ENCODE data around the gene LVRN.

LVRN gene

DNA sequence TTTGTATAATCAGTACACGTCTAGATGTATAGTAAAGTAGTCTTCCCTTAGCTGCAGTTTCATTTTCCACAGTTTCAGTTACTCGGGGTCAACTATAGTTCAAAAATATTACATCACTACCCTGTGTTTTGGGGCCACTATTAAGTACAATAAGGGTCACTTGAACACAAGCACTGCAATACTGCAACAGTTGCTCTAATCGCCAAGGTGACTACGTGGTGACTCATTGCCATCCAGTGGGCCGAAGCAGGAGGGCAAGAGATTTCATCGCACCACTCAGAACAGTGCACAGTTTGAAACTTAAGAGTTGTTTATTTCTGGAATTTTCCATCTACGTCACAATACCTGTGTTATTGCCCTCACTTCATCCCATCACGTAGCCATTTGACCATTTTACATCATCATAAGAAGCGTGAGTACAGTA is 69.8 kb downstream of the LVRN start, which contains the start of gene ARL14EPL:
TSS of gene ARL14EPL (plus strand) at position 379 of the 424 bp plus-strand sequence. CDS start 18,994 bp downstream, outside the sequence.
- no peak for DNase-seq

DNA sequence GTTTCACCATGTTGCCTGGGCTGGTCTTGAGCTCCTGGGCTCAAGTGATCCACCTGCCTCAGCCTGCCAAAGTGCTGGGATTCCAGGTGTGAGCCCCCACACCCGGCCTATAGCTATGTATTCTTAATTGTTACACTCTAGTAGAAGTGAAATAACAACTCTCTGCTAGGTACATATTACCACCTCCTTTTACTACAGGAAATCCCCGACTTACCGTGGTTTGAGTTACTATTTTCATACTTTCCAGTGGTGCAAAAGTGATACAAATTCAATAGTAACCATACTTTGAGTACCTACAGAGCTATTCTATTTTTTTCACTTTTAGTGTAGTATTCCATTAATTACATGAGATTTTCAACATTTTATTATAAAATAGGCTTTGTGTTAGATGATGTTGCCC is 70.7 kb downstream of the LVRN start:
- no peak for DNase-seq

DNA sequence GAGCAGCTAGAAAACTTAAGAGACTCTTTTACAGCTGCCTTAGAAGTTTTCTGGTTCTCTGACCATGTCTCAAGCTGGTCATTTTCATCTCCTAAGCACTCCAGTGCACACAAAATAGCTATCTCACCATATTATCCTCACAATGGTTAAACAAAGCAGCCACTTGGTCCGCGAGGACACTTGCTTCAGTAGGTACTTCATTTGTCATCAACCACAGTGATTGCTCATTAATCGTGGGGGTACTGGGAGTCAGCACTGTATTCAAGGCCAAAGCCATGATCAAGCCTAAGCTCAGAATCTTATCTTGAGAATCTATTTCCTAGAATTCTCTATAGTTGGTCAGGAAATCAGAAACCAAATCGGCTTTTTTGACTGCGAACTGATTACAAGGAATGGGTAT is 72.8 kb downstream of the LVRN start:
- DNase-seq = no peak

DNA sequence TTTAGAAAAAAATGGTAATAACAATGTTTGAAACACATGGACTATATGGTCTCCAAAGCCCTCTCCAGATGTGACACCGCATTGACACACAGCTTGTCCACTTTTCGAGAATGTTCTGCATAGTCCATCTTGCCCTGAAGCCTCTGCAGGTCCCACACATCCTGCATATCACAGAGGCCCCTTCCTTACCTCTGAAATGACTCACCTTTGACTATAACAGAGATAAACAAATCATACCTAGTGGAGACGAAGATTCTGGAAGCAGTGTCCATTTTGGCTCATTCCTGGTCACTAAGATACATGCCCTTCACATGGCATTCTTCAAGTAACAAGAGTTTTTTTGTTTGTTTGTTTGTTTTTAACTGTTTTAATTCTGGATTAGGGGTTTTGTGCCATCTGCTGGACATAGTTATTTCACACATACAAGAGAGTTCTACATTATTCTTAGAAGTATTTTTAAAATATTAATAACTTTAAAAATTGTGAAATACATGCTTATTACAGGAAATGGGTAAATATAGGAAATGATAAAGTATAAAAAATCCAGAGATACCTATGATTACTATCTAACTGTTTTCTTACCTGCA is 75.1 kb downstream of the LVRN start:
- DNase-seq = no peak

DNA sequence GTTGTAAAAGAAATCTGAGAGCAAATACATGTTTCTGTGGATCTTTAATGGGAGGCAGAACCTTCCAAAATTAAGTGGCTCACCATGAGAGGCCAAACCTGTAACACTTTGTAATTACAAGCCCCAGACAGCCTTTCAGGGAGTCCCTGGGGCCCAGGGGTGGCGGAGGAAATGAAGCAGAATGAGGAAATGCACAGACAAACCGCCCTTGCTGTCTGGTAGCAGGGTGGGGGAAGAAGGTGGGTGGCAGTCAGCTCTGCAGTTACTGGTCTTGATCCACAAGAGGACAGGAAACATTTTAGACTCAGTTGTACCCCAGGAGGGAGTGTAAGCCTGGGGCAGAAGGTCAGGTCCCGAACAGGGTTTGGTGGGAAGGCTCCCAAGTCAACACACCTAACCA is 76.5 kb downstream of the LVRN start:
- no peak for DNase-seq

DNA sequence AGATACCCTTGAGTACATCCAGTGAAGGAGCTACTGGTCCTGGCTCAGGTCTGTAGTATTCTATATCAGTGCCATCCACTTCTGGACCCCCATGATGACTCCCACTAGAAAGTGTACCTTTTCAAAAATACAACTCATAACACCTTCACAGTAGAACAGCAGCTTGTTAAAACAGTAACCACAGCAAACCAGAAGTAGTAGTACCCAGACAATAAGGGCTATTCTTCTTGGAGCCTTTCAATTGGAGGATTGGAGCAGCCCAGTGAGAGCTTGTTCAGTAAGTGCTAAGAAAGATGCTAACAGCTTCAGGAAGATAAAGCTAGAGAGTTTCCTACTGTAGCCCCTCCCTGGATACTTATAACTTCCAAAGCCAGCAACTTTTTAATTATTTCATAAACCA is 80.1 kb downstream of the LVRN start:
- no peak for DNase-seq

DNA sequence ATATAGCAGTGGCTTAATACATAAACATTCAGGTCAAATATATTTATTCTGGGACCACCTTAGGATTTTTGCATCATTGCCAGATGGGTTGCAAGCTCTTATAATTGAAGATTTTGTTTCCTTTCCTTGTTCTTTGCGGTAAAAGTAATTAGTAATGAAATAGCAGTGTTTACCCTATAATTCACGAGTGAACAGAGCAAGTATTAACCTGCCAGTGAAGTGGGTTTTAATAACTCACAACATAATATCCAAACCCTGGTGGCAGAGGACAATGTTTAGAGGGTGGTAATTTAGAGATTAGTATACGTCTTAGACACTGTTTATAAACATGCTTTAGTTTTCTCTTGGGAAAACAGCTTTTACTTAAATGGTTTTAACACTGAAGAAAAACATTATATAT is 81.8 kb downstream of the LVRN start:
- DNase-seq = no peak

DNA sequence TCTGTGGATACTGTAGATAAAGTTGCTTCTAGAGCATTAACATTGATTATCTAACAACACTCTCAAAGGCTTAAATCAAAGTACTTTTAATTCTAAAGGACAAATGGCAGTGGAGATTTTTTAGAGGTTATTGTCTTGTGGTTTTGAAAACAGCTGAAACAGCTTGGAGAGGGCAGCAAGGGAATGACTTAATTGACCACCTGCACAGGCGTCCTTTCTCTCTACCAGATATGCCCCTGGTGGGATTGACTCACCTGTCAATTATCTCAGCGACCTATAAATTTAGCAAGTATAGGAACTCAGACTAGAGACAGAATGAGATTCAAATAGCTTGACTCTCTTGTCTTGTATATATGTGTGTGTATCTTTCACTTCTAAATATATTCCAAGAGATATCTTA is 83.5 kb downstream of the LVRN start:
- DNase-seq = no peak

DNA sequence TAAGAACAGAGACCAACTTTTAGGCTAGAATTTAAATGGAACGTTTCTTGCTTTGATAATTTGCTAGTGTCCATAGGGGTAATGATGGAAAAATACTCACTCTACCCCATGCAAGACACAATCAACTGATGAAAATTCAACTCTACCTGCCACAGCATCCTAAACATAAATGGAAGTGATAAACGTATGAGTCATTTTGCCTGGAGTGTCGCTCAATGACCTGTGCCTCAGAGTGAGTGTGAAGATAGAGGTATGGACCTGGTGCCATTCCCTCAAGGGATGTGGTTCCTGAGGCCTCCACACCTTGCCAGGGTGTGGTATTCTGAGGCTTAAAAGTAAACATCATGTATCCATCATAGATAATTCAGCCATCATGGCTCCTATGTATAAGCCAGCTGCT is 84.0 kb downstream of the LVRN start:
- DNase-seq = no peak

DNA sequence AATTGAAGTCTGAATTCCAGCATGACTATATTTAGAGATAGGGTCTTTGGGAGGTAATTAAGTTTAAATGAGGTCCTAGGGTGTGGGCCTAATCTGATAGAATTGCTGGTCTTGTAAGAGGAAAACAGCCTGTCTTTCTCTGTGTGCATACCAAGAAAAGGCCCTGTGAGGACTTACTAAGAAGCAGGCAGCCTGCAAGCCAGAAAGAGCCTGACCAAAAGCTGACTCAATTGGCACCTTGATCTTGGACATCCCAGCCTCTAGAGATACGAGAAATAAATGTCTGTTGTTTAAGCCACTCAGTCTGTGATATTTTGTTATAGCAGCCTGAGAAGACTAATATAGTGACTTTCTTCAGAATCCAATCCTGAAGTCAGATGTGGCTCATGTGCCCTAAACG is 84.5 kb downstream of the LVRN start:
- no peak for DNase-seq

DNA sequence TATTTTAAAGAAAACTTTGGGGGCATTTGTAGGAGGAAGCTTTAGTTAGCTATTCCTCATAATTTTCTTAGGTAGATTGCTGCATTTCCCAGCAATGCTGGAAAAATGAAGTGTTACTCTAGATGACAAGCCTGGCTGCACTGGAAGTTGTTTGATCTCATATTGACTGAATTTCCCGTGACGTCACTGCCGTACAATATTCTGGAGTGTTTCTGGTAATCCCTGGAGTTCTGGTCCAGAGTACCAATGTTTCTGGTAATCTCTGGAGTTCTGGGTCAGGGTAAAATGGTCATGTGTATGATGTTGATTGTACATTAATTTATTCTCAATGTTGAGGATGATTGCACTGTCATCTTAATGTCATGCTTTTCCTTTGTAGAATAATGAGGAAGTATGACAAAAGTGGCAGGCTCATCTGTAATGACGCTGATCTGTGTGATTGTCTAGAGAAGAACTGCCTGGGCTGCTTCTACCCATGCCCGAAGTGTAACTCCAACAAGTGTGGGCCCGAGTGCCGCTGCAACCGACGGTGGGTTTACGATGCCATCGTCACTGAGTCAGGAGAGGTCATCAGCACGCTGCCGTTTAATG is 96.2 kb downstream of the LVRN start:
- DNase-seq = no peak

DNA sequence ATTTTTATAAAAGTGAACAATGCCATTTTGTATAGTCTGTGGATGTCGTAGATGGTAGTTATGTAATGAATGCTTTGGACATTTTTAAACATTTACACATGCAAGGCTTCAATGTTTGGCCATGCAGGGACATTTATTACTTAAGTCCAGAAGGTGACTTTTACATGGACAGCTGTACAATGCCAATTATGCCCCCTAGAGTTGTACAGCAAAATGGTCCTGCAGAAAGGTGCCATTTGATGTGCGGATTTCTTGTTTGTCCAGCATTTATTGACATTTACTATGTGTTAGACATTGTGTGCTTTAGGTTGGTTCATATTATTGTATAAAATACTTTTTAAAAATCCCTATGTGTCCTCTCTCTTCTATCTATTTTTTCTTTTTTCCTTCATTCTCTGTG is 100.1 kb downstream of the LVRN start:
- no peak for DNase-seq

DNA sequence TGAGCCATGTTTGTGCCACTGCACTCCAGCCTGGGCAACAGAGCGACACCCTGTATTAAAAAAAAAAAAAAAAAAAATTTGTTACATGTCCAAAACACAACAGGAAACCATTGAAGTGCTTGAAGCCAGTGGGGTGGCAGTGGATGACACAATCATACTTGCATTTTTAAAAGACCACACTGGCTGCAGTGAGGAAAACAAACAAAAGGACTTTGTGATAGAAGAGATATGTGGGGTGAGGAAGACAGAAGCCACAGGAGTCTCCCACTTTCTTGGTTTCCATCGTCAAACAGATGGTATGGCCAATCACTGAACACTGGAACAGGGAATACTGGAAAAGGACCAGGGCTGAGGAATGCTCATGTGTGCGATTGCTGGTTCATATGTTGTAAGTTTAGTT is 101.7 kb downstream of the LVRN start:
- no peak for DNase-seq

DNA sequence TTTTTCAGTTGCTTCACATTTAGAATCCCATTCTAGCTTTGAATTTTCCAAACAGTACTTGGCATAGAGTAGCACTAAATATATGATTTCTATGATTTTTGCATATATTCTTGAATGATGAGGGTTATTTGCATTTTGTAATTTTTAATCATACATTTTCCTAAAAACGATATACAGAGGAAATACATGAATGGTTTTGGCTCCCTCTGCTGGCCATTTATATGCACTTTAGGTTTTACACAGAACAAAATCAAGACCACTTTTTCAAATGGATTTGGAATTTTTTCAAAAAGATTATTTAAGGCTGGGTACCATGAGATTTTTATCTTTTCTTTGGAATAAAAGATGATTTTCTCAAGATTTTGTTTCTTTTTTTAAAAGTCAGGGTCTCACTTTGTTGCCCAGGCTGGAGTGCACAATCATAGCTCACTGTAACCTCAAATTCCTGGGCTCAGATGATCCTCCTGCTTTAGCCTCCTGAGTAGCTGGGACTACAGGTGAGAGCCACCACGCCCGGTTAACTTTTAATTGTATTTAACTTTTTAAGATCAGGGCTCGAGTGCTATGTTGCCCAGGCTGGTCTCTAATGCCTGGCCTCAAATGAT is 105.9 kb downstream of the LVRN start:
- no peak for DNase-seq

DNA sequence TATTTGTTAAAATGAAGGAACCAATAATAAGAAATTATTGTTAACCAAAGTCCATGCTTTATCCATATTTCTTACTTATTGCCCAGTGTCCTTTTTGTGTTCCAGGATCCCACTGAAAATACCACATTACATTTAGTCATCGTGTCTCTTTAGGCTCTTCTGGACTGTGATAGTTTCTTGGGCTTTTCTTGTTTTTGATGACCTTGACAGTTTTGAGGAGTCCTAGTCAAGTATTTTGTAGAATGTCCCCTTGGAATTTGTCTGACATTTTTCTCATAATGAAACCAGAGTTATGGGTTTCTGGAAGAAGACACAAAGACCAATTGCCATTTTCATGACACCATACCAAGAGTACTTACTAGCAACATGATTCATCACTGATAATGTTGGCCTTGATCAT is 108.9 kb downstream of the LVRN start:
- no peak for DNase-seq

DNA sequence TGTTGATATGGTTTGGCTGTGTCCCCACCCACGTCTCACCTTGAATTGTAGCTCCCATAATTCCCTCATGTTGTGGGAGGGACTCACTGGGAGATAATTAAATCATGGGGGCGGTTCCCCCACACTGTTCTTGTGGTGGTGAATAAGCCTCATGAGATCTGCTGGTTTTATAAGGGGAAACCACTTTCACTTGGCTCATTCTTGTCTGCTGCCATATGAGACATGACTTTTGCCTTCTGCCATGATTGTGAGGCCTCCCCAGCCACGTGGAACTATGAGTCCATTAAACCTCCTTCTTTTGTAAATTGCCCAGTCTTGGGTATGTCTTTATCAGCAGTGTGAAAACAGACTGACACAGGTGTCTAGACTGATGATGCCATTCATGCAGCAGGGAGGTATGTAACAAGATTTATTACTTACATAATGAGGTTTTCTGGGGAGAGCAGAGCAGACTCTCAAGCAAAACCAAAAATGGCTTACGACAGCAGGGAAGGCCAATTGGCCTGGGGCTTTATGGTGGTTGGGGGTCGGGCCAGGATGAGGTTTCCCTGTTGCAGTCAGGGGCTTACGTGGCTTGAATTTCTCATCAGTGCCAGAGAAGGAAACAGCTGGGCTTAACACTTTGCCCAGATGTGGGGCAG is 113.0 kb downstream of the LVRN start:
- DNase-seq = no peak

DNA sequence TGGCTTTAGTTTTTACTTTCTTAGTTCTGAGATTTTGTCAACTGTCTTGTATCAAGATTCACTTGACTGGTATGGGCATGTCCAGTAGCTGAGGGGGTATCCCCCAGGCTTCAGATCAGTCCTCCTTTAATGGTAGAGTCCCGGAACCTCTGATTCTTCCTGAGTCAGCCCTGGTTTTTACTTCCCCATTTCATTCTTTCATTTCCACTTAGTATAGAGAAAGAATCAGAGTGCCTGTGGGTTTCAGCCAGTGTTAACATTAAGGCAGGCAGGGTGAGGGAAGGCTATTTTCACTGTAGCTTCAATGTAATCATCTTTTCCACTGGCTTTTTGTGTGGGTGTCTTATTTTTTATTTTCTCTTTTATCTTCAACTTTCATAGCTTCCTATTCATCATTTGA is 114.2 kb downstream of the LVRN start:
- no peak for DNase-seq
